IPS DF 19.7 (cell line): Measurements from ENCODE around the gene GIT2.
"Not testable (repeated sequence)": the region's sequence is repeated elsewhere in the genome, so short reads cannot be mapped to it uniquely, and the experiment has no call there.

Source experiments
- DNase-seq: peaks from one replicate; pipeline ENCODE4 v3.0.0-alpha.2; 2013; ENCODE audit warnings: low read depth, low spot score

The GIT2 gene

DNA sequence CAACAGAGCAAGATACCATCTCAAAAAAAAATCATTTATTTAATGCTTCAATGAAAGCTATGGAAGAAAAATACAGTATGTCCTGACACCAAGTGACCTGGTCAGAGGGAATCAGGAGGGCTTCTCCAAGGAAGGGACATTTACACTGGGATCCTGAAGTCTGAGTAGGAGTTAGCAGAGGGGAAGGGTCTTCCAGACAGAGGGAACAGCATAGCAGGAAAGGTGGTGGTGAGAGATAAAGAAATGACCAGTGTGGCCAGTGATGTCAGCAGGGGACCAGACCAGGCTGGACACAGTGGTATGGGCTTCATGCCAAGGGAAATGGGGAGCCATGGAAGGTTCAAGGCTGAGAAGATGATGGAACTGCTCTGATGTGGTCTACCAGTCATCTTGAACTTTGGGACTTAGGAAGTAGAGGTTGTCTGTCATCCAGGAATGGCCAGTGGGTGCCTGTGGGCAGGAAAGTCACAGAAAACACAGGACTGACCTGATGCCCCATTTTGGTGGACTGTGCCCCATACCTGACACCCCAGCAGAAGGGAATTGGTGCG, 103.9 kb downstream of the GIT2 start:
- DNase-seq, result no peak

GRCh38 chr12:109891731-109892130, 104.4 kb downstream of the GIT2 start:
- not testable (repeated sequence) for DNase-seq

DNA sequence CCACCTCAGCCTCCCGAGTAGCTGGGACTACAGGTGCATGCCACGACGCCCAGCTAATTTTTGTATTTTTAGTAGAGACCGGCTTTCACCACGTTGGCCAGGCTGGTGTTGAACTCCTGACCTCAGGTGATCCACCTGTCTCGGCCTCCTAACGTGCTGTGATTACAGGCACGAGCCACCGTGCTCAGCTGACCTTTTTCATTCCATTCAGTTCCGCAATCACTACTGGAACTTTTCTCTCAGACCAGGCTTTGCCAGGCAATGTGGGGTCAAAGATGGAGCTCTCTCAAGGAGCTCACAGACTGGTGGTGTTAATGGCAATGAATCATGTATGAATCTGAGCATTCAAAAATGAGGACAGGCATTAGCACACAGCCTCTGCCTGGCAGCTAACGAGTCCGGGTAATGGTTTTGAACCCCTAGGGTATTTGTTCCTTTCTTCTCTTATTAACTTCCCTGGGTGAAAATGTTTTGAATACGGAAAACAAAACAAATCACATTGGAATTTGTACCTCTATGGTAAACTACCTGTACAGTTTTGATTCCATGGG, 105.5 kb downstream of the GIT2 start:
- no peak for DNase-seq

- DNase-seq, result no peak
Observed at GRCh38 chr12:109888179-109889020, 107.8 kb downstream of the GIT2 start.

- DNase-seq, result no peak
Observed at GRCh38 chr12:109885616-109886015, 110.6 kb downstream of the GIT2 start.

DNA sequence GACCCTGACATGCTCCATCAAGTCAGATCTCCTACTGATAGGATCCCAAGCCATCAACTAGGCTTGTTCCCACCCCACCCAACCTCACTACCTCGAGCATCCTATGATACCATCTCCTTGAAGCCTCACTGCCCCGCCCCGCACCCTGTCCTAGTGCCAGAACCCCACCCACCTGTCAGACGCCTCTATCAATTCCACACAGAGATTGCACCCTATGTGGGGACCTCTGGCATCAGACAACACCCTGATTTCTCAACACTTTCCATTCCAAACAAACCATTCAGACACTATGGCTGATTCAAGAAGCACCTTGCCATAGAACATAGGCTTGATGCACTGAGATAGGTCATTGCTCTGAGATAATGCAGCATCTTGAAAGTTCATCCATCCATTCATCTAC, 112.7 kb downstream of the GIT2 start:
- DNase-seq, result no peak

GRCh38 chr12:109881752-109882151, 114.4 kb downstream of the GIT2 start:
- no peak for DNase-seq

GRCh38 chr12:109880938-109881337, 115.2 kb downstream of the GIT2 start:
- peak; percentile 33 for DNase-seq

GRCh38 chr12:109880043-109880931, 115.9 kb downstream of the GIT2 start, which contains the start of gene GLTP:
GLTP (minus strand) TSS chr12:109880541; CDS start chr12:109880374, 167 bp downstream.
- no peak for DNase-seq
